ENCODE measurements around the gene CHST8.

CHST8 gene

DNA sequence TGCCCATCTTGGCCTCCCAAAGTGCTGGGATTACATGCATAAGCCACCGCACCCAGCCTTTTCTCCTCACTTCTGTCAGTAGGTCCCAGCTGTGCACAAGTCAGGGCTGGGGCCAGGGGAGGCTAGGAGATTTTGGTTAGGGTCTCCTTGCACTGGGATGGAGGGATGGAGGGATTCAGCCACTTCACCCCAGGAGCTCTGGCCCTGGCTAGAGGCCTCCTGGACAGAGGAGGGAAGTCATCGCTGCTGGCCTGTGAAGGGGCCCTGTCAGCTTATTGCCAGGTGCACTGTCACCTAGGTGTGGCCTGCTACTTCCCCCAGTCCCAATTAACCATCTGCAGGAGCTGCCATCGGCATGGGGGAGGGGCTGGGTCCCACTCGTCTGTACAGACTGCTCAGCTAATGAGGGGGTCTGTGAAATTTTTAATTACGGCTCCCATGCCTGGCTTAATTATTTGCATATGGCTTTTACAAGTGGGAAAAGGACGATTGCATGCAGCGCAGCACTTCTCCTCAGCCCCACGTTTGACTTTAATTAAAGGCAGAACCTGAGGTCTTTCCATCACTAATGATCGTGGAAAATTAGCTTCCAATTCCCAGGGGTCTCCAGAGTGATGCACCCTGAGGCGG lies 52.4 kb downstream of the CHST8 start:
- no peak for DNase-seq (ENCODE audit: low read depth)

DNA sequence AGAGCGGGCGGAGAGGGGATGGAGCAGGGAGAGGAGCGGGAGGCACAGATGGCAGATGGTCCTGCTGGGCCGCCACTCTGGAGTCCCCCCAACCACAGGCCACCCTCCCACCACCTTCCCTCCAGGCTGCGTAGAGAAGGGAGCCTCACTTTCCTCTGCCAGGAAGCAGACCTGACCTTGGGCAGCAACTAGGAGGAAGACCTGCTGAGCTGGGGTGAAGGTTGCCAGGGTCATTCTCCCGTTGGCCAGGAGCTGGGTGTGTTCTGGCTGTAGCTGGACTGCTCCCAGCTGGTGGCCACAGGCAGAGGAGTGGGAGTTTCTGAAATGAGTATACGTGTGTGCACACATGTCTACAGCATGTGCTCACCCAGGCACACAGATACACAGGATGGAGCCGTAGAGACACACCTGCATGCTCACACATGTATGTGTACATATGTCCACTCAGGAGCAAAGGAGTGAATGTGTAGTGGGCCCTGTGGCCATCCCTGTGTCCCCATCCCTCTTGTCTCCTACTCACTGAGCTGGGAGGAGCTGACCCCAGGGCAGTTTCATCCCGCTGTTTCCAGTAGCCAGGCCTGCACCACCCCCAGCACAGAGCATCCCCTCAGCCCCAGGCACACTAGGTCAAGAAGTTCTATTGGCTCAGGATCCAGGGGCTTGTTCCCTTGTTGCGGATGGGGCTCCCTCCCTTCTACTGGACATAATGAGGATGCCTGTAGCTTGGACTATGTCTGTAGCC lies 53.0 kb downstream of the CHST8 start:
- no peak for DNase-seq (ENCODE audit: low read depth)

DNA sequence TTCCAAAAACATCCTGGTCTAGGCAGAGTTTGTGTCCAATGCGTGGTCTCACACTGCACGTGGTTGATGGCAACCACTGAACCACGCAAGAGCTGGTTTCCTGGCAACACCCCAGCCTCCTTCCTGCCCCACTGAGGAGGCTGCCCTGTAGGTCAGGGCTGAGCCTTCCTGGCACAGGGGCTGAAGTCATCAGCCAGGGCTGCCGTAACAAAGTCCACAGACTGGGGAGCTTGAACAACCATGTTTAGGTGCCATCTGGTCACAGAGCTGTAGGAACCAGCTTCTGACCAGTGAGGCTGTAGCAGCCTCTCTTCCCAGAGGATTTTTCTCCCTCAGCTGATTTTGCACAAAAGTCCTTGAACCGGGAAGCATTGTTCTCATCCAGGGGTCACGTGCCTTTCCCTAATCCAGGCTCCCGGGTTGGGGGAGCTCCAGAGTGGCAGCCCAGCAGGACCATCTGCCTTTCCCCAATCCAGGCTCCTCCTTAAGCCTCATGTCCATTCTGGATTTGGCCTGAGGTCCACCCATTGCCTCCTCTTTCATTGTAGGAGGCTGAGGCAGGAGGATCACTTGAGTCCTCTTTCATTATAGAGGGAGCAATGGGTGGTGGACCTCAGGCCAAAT lies 53.9 kb downstream of the CHST8 start:
- DNase-seq (ENCODE audit: low read depth) = no peak

GRCh38 chr19:33676999-33677665 lies 55.4 kb downstream of the CHST8 start:
- no peak for DNase-seq (ENCODE audit: low read depth)

- DNase-seq (ENCODE audit: low read depth) = no peak
These were observed 56.1 kb downstream of the CHST8 start for GRCh38 chr19:33677745-33678426.

DNA sequence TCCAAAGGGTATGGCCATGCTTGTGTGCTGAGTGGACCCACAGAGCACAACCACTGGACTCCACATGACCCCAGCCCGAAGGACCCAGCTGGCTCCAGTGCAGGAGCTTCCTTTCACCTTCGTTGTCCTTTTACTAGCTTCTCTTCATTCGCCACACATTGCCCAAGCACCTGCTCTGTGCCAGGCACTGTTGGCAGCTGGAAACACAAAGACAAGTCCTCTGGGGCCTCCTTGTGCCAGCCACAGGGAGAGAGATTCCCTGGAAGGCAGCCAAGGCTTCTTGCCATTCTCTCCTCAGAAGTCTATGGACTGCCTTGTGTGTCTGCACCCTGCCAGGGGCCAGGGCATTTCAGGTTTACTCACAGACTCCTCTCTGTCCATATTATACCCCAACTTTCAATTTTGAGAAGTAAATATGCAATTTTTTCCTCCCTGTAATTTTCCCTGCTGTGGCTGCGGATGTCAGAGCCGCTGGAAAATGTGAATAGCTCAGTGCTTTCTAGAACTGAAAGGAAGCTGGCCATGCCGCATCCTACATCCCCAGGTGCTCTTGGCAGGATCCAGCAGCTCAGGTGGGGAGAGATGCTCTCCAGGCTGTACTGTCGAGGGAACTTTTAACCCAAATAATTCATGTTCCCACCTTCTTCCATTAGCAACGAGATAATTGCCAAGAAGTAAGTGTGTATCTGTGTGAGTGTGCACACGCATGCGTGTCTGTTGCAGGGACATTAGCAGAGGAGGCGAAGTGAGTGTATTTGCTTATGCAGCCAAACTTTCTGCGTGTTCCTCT lies 57.2 kb downstream of the CHST8 start:
- DNase-seq (ENCODE audit: low read depth) = no peak

- DNase-seq (ENCODE audit: low read depth) = no peak
These were observed 57.9 kb downstream of the CHST8 start for GRCh38 chr19:33679696-33680095.

DNA sequence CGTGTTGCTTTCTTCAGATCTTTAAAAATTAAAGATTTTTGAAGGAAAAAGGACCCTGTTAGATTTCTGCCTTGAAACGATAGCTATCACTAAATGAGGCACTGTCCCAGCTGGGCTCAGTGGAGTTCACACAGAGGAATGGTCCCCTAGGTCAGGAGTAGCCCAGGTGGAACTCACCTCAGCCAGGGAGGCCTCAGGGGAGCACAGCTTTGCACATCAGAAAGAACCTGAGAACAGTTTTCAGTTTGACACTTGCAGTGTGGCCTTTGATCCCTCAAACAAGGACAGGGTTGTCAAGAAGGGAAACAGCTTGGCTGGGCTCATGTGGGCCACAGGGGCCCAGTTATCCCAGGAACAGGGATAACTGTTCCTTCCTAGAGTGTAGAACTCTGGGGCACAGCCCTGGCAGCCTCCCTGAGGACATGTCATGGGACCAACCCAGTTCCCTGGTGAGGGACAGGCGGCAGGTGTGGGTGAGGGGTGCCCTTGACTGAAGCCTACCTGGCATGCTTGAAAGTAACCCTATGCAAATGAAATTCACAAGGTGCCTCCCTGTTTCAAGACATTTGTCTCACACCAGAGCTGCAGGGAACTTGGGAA lies 59.4 kb downstream of the CHST8 start:
- DNase-seq (ENCODE audit: low read depth) = no peak

GRCh38 chr19:33683881-33684537 lies 62.3 kb downstream of the CHST8 start:
- no peak for DNase-seq (ENCODE audit: low read depth)

- no peak for DNase-seq (ENCODE audit: low read depth)
These were observed 62.9 kb downstream of the CHST8 start for GRCh38 chr19:33684538-33685232.

GRCh38 chr19:33685541-33685940 lies 63.8 kb downstream of the CHST8 start:
- DNase-seq (ENCODE audit: low read depth) = no peak

DNA sequence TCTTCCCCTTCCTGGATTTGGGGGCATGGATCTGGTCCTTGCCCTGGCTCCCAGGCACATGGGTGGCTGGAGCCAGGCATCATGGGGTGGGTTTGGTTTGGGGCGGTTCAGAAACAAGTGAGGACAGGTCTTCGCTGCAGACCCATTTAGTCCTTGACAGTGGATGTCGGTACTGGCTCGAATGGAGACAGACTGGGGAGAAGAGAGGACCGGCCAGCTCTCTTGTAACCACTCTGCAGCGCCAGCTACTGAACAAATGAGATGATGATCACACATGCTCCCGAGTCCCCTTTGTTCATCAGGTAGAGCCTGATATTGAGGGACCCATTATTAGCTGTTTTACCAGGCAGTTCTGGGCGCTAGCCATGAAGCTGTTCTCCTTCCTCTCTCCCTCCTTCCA lies 64.5 kb downstream of the CHST8 start:
- no peak for DNase-seq (ENCODE audit: low read depth)

- DNase-seq (ENCODE audit: low read depth) = no peak
These were observed 65.1 kb downstream of the CHST8 start for GRCh38 chr19:33686687-33687480.

DNA sequence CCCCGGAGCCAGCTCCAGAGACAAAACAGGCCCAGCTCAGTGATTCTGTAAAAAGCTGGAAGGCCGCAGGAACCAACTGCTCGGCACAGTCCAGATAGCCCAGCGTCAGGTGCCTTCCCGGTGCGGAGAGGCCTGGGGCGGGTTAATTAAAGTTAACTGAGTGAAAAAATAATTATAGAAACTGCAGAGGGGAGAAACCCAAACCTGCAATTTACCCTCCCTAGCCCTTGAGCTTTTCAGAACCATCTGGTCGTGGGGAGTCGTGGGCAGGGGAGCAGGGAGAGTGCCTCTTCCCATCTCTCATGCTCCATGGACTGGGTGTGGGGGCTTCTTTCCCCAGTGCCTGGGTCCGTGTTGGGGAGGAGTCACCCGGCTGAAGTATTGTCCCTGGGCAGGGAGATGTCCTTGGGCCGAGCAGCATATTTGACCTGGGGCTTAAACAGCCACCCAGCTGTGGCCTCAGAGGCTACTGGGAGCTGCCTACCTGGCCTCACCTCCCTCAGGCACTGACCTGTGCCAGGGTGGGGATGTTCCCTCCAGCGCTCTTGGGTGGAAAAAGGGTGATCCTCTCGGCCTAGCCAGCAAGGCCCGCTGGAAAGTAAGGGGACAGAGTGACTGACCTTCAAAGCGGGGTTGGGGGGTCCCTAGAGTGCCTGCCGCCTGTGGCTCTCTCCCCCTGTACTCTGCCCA lies 65.9 kb downstream of the CHST8 start:
- no peak for DNase-seq (ENCODE audit: low read depth)

- DNase-seq (ENCODE audit: low read depth) = no peak
These were observed 66.6 kb downstream of the CHST8 start for GRCh38 chr19:33688171-33688992.

GRCh38 chr19:33689138-33689746 lies 67.5 kb downstream of the CHST8 start:
- no peak for DNase-seq (ENCODE audit: low read depth)

GRCh38 chr19:33689868-33690267 lies 68.1 kb downstream of the CHST8 start:
- DNase-seq (ENCODE audit: low read depth) = no peak
